GM18867 (cell line): ENCODE data around the gene ADAMTSL1.

Experiments used
- ATAC-seq: cut with Tn5 transposase; IDR thresholded peaks from one replicate; pipeline ENCODE4 v1.9.1; 2021; ENCODE audit warnings: mild to moderate bottlenecking, moderate library complexity; ENCODE audit not compliant: unreplicated experiment

ADAMTSL1 gene

GRCh38 chr9:18459962-18460584 is 13.9 kb upstream of the ADAMTSL1 start:
- ATAC-seq = no peak

GRCh38 chr9:18461496-18461895 is 12.5 kb upstream of the ADAMTSL1 start:
- no peak for ATAC-seq

DNA sequence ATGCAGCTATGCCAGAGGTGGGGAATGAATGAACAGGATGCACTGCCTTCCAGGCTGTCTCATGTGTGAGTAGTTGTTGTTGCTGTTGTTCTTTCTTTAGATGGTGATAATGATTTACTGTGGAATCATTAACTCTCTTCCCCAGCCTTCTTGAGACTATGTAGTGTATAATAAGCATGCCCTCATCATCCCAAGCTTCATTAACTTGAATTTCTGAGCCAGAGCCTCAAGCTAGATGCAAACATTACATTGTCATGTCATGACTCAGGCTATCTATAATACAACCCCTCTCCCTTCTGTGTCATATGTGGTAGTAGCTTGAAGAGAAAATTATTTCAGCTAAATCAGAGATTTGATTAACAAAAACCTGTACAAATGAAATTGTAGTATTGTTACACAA is 10.0 kb upstream of the ADAMTSL1 start:
- no peak for ATAC-seq

DNA sequence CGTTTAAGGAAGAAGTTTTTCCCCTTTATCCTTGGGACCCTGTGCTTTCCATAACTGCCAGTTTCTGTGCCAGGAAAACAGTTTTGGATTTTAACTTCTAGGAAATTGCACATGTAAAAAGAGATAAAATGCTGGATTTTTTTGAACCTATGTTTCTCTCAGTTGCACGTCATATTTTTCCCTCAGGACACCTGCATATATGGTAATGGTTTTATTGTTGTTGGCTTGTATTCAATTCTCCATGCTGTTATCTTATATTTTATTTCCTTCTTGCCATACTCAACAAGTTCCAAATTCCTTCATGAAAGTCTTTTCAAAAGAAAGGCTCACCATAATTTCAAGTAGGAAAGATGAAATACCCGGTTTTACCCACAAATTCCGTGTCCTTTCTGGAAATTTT is 7.9 kb upstream of the ADAMTSL1 start:
- no peak for ATAC-seq

DNA sequence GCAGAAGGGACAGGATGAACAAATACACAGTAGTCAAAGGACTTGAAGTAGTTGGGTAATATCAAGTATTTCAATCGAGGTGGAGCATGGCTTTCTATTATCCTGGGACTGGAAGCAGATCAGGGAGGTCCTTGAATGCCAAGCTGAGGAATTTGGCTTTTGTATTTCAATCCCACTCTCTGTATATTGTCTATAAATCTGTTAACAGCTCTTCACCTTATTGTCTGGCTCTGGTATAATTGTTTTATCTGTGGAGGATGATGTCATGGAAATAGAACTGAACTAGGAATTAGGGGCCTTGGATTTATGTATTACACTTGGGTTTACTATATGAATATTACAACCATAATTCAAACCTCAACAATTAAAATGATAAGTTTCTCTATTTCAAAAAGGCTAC is 6.3 kb upstream of the ADAMTSL1 start:
- no peak for ATAC-seq

GRCh38 chr9:18472435-18472834 is 1.5 kb upstream of the ADAMTSL1 start:
- no peak for ATAC-seq

DNA sequence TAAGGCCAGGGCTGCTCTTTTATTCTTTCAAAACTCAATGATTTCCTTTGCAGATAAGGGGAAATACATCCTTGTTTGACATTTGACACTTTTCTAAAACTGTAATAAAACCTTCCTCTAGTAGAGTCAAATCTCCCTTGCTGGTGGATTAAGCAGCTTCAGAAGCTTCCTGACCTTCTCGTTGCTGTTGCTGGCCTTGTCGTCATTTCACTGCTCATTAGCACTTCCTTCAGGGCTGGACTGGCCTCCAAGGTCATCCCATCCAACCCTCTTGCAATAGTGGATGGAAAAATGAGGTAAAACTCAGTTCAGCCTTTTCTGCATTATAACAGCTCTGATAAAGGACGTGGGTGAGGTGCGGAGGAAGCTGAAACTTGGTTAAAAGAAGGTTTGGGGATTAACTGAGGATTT is 1.1 kb upstream of the ADAMTSL1 start:
- no peak for ATAC-seq

GRCh38 chr9:18474783-18475182 is 830 bp downstream of the ADAMTSL1 start:
- ATAC-seq = no peak

DNA sequence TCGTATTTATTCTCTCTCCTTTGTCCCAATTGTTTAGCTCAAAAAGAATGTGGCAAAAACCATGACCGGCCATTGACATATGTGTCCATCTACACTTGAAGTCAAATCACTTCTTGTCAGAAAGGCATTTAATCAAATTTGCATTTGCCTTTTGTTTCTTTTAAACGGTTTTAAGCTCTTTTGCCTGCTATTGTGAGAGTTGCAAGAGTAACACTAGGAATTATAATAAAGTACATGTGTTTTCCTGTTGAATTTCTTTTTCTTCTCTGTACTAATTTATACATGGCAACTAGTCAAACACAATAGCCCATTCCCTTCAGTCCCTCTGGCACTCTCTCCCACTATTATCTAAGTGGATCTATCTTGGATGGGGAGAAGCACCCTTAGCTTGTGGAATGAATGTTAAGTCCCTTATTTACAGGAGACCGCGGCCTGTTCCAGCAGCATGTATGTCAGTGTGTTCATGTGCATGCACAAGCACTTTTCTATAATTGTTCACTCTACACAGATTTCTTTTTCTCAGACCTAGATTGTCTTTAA is 3.2 kb downstream of the ADAMTSL1 start:
- no peak for ATAC-seq

- ATAC-seq = no peak
Observed at GRCh38 chr9:18477719-18478118, 3.8 kb downstream of the ADAMTSL1 start.

GRCh38 chr9:18478501-18479361 is 4.8 kb downstream of the ADAMTSL1 start:
- no peak for ATAC-seq

GRCh38 chr9:18479405-18479804 is 5.5 kb downstream of the ADAMTSL1 start:
- ATAC-seq = no peak

GRCh38 chr9:18480662-18481093 is 6.7 kb downstream of the ADAMTSL1 start:
- ATAC-seq = no peak

GRCh38 chr9:18482371-18482770 is 8.4 kb downstream of the ADAMTSL1 start:
- no peak for ATAC-seq

DNA sequence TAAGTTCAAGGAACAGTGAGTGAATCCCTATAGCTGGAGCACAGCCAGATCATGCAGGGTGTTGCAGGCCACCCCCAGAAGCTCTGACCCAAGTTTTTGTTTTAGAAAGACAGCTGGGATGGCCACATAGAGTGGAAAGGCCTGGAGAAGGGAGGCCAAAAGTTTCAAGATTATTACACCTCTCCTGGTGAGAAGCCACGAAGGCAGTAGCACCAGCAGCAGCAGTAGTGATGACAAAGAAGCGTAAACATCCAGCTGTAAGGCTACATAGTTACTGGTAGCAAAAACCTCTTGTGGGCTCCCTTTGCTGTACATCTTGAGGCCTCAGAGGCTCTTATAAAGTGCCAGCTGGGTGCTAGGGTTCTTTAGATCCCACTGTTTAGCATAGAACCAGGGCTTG is 11.8 kb downstream of the ADAMTSL1 start:
- no peak for ATAC-seq

DNA sequence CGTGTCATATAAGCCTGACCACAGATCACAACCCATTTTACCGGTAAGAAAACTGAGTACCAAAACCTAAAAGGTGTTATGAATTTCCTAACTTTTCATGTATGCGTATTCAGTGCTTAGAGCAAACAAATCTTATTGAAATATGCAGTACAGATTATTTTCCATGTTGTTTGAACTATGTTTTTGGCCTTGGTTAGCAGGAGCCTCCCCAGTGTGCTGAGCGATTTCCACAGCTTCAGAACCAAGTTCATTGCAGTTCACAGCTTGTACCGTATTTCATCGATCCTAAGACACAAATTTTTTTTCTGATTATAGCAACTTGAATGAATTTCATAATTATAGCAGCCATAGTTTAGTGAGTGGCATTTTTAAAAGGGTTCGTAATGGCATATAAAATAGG is 13.7 kb downstream of the ADAMTSL1 start:
- no peak for ATAC-seq

GRCh38 chr9:18488886-18489285 is 14.9 kb downstream of the ADAMTSL1 start:
- ATAC-seq = no peak

DNA sequence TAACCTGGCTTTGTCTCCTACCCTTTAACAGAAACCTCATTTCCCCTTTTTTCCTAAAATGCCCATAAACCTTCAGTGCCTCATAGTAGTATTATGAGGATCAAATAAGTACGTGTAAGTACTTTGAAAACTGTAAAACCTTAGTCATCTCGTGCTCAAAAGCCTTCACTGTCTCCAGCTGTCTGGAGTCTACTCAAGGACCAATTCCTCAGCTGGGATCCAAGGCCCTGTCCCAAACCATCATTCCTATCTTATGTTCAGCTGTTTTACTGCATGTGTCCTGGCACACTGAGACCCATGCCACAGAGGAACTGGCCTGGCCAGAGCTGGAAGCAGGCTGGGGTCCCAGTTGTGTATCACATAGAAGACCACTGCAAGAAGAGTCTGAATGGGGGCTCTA is 15.9 kb downstream of the ADAMTSL1 start:
- no peak for ATAC-seq

GRCh38 chr9:18490641-18491370 is 16.9 kb downstream of the ADAMTSL1 start:
- no peak for ATAC-seq

DNA sequence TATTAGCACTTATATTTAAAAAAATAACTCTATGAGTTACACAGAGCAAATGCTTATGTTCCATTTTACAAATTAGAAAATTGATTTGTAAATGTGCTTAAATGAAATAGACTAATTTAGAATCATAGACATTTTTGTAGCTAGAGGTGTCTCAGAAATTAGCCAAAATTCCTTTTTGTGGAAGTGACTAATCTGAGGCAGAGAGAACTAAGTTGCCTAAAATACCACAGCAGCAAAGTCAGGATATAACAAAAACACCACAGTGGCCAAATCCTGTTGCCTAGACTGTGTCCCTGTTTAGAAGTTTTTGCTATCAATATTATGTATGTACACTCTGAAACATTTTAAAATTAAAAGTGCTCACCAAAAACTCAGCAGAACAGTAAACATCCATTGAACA is 18.7 kb downstream of the ADAMTSL1 start:
- no peak for ATAC-seq

- no peak for ATAC-seq
Observed at GRCh38 chr9:18493451-18493993, 19.6 kb downstream of the ADAMTSL1 start.
